Natural killer cell (primary cell): ENCODE data around the gene SLK. TPM values are rescaled to one million over a fixed set of nuclear protein-coding genes. Genes with fewer than 3 reads are reported as not detected.

Experiments used
- ATAC-seq, 3 donors: fragments of 150-1000 bp in 2 of 3; fragments of 200-7000 bp in 1 of 3; cut with Tn5 transposase; 1 replicate in 1 of 3; 2 replicates in 2 of 3; pipeline ENCODE4 v1.10.0; 2021; ENCODE audit warnings: mild to moderate bottlenecking in 2 of 3, moderate library complexity in 2 of 3
- DNase-seq, 2 donors: peaks; one replicate each; pipeline versions ENCODE4 v3.0.0 to v3.0.0-alpha.2; 2013 to 2021; ENCODE audit warnings: mixed read lengths in 1 of 2
- H3K27ac ChIP-seq: one replicate; pipeline ENCODE4 v1.5.1; 2013; ENCODE audit warnings: mild to moderate bottlenecking, low read length
- H3K27me3 ChIP-seq: one replicate; pipeline ENCODE4 v1.6.1; 2013; ENCODE audit warnings: low read length; ENCODE audit not compliant: control insufficient read depth, insufficient read depth
- H3K36me3 ChIP-seq: one replicate; pipeline ENCODE4 v1.6.1; 2013; ENCODE audit warnings: low read length; ENCODE audit not compliant: control insufficient read depth, insufficient read depth
- H3K4me1 ChIP-seq: one replicate; pipeline ENCODE4 v1.6.1; 2013; ENCODE audit warnings: low read length; ENCODE audit not compliant: control insufficient read depth, insufficient read depth
- H3K4me3 ChIP-seq: one replicate; pipeline ENCODE4 v1.5.1; 2013; ENCODE audit warnings: low read length
- H3K9me3 ChIP-seq: one replicate; pipeline ENCODE4 v1.6.1; 2013; ENCODE audit warnings: low read length; ENCODE audit not compliant: control insufficient read depth, insufficient read depth
- H3K27ac Mint-ChIP-seq, 2 donors: one replicate each; pipeline ENCODE4 v1.8.0; 2022; ENCODE audit warnings: mild to moderate bottlenecking in 2 of 2, mixed read lengths in 2 of 2, moderate library complexity in 1 of 2
- H3K27me3 Mint-ChIP-seq, 2 donors: one replicate each; pipeline ENCODE4 v1.8.0; 2022; ENCODE audit warnings: low read depth in 2 of 2, mixed read lengths in 2 of 2
- H3K36me3 Mint-ChIP-seq: one replicate; pipeline ENCODE4 v1.8.0; 2022; ENCODE audit warnings: mixed read lengths
- H3K4me1 Mint-ChIP-seq, 2 donors: one replicate each; pipeline ENCODE4 v1.8.0; 2022; ENCODE audit warnings: mixed read lengths in 2 of 2
- H3K4me3 Mint-ChIP-seq: one replicate; pipeline ENCODE4 v1.8.0; 2022; ENCODE audit warnings: mild to moderate bottlenecking, moderate library complexity, mixed read lengths
- H3K9me3 Mint-ChIP-seq, 2 donors: one replicate each; pipeline ENCODE4 v1.8.0; 2022; ENCODE audit warnings: mixed read lengths in 2 of 2
- WGBS: methylation state at CpG from one replicate; pipeline ENCODE4 v1.1.7; 2013; ENCODE audit warnings: missing lambda C conversion rate; ENCODE audit not compliant: insufficient coverage; 5-methylcytosine and 5-hydroxymethylcytosine counted together
- intact Hi-C: fragments of 100-400 bp; cut with micrococcal nuclease; formaldehyde crosslinking; loops from one replicate; pipeline ENCODE4 v1.14.2; 2022
- total RNA-seq, 4 donors: library from RNA; stranded (reverse); fragments of 120-200 nt in 1 of 4; gene quantifications; one replicate each; pipeline versions ENCODE4 v1.2.3 to v1.2.4, GENCODE V29; 2013 to 2022
- TF ChIP-seq, protein P1 (sequence below): fragments of 200-600 bp; IDR thresholded peaks from one replicate; pipeline ENCODE4 v1.8.0; 2022; ENCODE audit warnings: antibody characterized with exemption

SLK gene
- total RNA-seq, 3 donors from 2014 or later (not counting 1 experiment from before 2014, with no cell fraction given), result 33.4 to 48.7 (median 40.3) TPM

- H3K27ac Mint-ChIP-seq, result peak overlapping the region in 1 of 2 donors; percentile 33
- no peak for DNase-seq
- Histone ChIP-seq H3K4me1 (no peaks in the 10 kb centered on the region), H3K4me3 (no peak overlapping the region), H3K27me3 (no peaks in the 10 kb centered on the region), H3K36me3 (peaks cover 41% of the 10 kb centered on the region), H3K9me3 (no peaks in the 10 kb centered on the region), H3K27ac (no peak overlapping the region)
- H3K27me3 Mint-ChIP-seq, result no peaks in the 10 kb centered on the region
- no peak overlapping the region for H3K4me3 Mint-ChIP-seq
- no peaks in the 10 kb centered on the region for H3K4me1 Mint-ChIP-seq
- H3K9me3 Mint-ChIP-seq, result no peaks in the 10 kb centered on the region
- H3K36me3 Mint-ChIP-seq, result no peaks in the 10 kb centered on the region
- WGBS, result 95% methylated on average over 4 of the region's 4 CpGs
- intact Hi-C loops, result no loop called here
- ATAC-seq, result no peak
- TF ChIP-seq, protein P1, sequence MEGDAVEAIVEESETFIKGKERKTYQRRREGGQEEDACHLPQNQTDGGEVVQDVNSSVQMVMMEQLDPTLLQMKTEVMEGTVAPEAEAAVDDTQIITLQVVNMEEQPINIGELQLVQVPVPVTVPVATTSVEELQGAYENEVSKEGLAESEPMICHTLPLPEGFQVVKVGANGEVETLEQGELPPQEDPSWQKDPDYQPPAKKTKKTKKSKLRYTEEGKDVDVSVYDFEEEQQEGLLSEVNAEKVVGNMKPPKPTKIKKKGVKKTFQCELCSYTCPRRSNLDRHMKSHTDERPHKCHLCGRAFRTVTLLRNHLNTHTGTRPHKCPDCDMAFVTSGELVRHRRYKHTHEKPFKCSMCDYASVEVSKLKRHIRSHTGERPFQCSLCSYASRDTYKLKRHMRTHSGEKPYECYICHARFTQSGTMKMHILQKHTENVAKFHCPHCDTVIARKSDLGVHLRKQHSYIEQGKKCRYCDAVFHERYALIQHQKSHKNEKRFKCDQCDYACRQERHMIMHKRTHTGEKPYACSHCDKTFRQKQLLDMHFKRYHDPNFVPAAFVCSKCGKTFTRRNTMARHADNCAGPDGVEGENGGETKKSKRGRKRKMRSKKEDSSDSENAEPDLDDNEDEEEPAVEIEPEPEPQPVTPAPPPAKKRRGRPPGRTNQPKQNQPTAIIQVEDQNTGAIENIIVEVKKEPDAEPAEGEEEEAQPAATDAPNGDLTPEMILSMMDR, result no peak
Measured at GRCh38 chr10:104013489-104013888, 46.5 kb downstream of the SLK start.

DNA sequence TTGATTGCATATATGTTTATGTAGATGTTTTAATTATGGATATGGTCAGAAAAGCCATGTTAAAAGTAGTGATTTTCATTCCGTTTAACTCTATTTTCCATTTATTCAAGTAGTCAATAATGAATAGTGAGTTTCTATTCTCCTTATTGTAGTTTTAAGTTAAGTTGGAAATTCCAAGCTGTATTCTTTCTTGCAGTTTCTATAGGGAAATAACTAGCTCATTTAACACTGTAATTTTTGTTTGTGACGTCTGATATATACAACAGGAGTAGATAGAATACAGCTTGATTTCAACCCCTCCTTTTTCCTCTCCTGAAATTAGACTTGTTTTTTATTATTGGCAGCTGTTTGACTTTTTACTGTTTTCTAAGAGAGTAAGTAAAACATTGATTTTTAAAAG is 47.2 kb downstream of the SLK start:
- no CpG with 5 or more reads among the region's 2 CpGs for WGBS
- H3K9me3 Mint-ChIP-seq, result no peaks in the 10 kb centered on the region
- no peak overlapping the region for H3K27ac Mint-ChIP-seq

GRCh38 chr10:104016661-104017060 is 49.7 kb downstream of the SLK start:
- Mint-ChIP-seq H3K27ac (peak overlapping the region in 1 of 2 donors; percentile 25), H3K27me3 (no peaks in the 10 kb centered on the region), H3K36me3 (peaks cover 13% of the 10 kb centered on the region), H3K4me1 (no peaks in the 10 kb centered on the region), H3K4me3 (no peak overlapping the region), H3K9me3 (no peaks in the 10 kb centered on the region)
- no peak overlapping the region for H3K4me3 ChIP-seq
- DNase-seq (no peak), ATAC-seq (no peak)
- H3K27ac ChIP-seq, result no peak overlapping the region
- TF ChIP-seq, protein P1, result no peak
- WGBS, result 88% methylated on average over 1 of the region's 1 CpG
- no peaks in the 10 kb centered on the region for H3K27me3 ChIP-seq
- H3K36me3 ChIP-seq, result peaks cover 56% of the 10 kb centered on the region
- intact Hi-C loops, result no loop called here
- no peaks in the 10 kb centered on the region for H3K4me1 ChIP-seq
- no peaks in the 10 kb centered on the region for H3K9me3 ChIP-seq

More for the DNA sequence above, 47.2 kb downstream of the SLK start:
- Mint-ChIP-seq H3K4me1 (no peaks in the 10 kb centered on the region), H3K36me3 (peaks cover under 1% of the 10 kb centered on the region), H3K4me3 (no peak overlapping the region), H3K27me3 (no peaks in the 10 kb centered on the region)
- DNase-seq, result no peak
- H3K36me3 ChIP-seq, result peaks cover 40% of the 10 kb centered on the region
- TF ChIP-seq, protein P1, result no peak
- intact Hi-C loops, result no loop called here
- no peak overlapping the region for H3K4me3 ChIP-seq
- no peak overlapping the region for H3K27ac ChIP-seq
- ATAC-seq, result no peak
- no peaks in the 10 kb centered on the region for H3K4me1 ChIP-seq
- no peaks in the 10 kb centered on the region for H3K9me3 ChIP-seq
- no peaks in the 10 kb centered on the region for H3K27me3 ChIP-seq

- no peak for DNase-seq
- ATAC-seq, result no peak
- TF ChIP-seq, protein P1, result no peak
- Mint-ChIP-seq H3K4me3 (no peak overlapping the region), H3K27me3 (no peaks in the 10 kb centered on the region), H3K27ac (no peak overlapping the region), H3K4me1 (peaks cover 0 to under 1% of the 10 kb centered on the region in 2 donors), H3K9me3 (no peaks in the 10 kb centered on the region), H3K36me3 (peaks cover 21% of the 10 kb centered on the region)
- intact Hi-C loops, result no loop called here
- Histone ChIP-seq H3K4me3 (no peak overlapping the region), H3K27me3 (no peaks in the 10 kb centered on the region), H3K9me3 (no peaks in the 10 kb centered on the region), H3K36me3 (peaks cover 62% of the 10 kb centered on the region), H3K27ac (no peak overlapping the region), H3K4me1 (no peaks in the 10 kb centered on the region)
- 99% methylated on average over 6 of the region's 6 CpGs for WGBS
Measured at GRCh38 chr10:104018471-104018870, 51.5 kb downstream of the SLK start.
